H1 (cell line): ENCODE results near the gene ZNF184.

ENCODE experiments used
- EP300 ChIP-seq, 2 experiments: IDR thresholded peaks; 1 replicate in 1 of 2; 2 replicates in 1 of 2; pipeline ENCODE4 v1.6.1; 2011 to 2012; ENCODE audit warnings: low read depth in 2 of 2, low read length in 2 of 2, mild to moderate bottlenecking in 2 of 2, borderline replicate concordance in 1 of 2, inconsistent platforms in 1 of 2, moderate library complexity in 1 of 2
- EZH2 ChIP-seq: fragments of 200-600 bp; sonication (generic); IDR thresholded peaks from 2 replicates; pipeline ENCODE4 v1.7.1; 2012; ENCODE audit warnings: low read depth, mild to moderate bottlenecking, moderate library complexity, low read length, inconsistent platforms; ENCODE audit not compliant: severe bottlenecking
- FOSL1 ChIP-seq: IDR thresholded peaks from 2 replicates; pipeline ENCODE4 v1.6.1; 2011; ENCODE audit warnings: mild to moderate bottlenecking, low read depth, low read length, moderate library complexity; ENCODE audit not compliant: insufficient read depth
- SP2 ChIP-seq: IDR thresholded peaks from 2 replicates; pipeline ENCODE4 v1.6.1; 2012; ENCODE audit warnings: mild to moderate bottlenecking, low read length, inconsistent platforms
- TF ChIP-seq, protein P1 (sequence below): IDR thresholded peaks from 2 replicates; pipeline ENCODE4 v1.6.1; 2012; ENCODE audit warnings: inconsistent platforms

GRCh38 chr6:27476090-27476489 lies 3.2 kb upstream of the ZNF184 start:
- TF ChIP-seq EP300 (IDR thresholded peaks at IDR 0.05; ENCODE audit: borderline replicate concordance in 1 of 2, low read depth in 2 of 2, low read length in 2 of 2) (no peak), EZH2 (no peak), SP2 (no peak), FOSL1 (no peak)
- TF ChIP-seq, protein P1, sequence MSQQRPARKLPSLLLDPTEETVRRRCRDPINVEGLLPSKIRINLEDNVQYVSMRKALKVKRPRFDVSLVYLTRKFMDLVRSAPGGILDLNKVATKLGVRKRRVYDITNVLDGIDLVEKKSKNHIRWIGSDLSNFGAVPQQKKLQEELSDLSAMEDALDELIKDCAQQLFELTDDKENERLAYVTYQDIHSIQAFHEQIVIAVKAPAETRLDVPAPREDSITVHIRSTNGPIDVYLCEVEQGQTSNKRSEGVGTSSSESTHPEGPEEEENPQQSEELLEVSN = no peak
